Thyroid gland (tissue), 4 donors: ENCODE measurements around the gene SKP1. TPM values are rescaled to one million over a fixed set of nuclear protein-coding genes. Genes with fewer than 3 reads are reported as not detected.

Experiments used
- DNase-seq, 2 donors: peaks; one replicate each; pipeline ENCODE4 v3.0.0-alpha.2; 2019
- H3K27ac ChIP-seq, 3 donors: fragments of 200-600 bp; sonication (generic); 1 replicate in 2 of 3; 2 replicates in 1 of 3; pipeline ENCODE4 v1.5.1; 2016 to 2019; ENCODE audit warnings: mild to moderate bottlenecking in 1 of 3, moderate library complexity in 1 of 3
- H3K27me3 ChIP-seq: fragments of 200-600 bp; sonication (generic); one replicate; pipeline ENCODE4 v1.5.1; 2019
- H3K36me3 ChIP-seq, 2 donors: fragments of 200-600 bp; sonication (generic); one replicate each; pipeline ENCODE4 v1.5.1; 2016 to 2019
- H3K4me1 ChIP-seq, 2 donors: fragments of 200-600 bp; sonication (generic); one replicate each; pipeline ENCODE4 v1.5.1; 2017 to 2019
- H3K4me3 ChIP-seq, 3 donors: fragments of 200-600 bp; sonication (generic); replicated peaks in 1 of 3; 1 replicate in 2 of 3; 2 replicates in 1 of 3; pipeline ENCODE4 v1.5.1; 2016; ENCODE audit warnings: mild to moderate bottlenecking in 1 of 3
- H3K9me3 ChIP-seq: fragments of 200-600 bp; sonication (generic); one replicate; pipeline ENCODE4 v1.5.1; 2017
- POLR2A ChIP-seq, 2 donors: fragments of 450-650 bp; IDR thresholded peaks; one replicate each; pipeline ENCODE4 v1.6.1; 2017; ENCODE audit warnings: antibody characterized with exemption in 2 of 2, mild to moderate bottlenecking in 2 of 2, moderate library complexity in 1 of 2
- WGBS, 2 donors: methylation state at CpG; one replicate each; pipeline ENCODE4 v1.1.5; 2017; 5-methylcytosine and 5-hydroxymethylcytosine counted together
- intact Hi-C: fragments of 100-400 bp; cut with DNase I; formaldehyde crosslinking; loops from one replicate; pipeline ENCODE4 v1.15.1; 2023
- total RNA-seq, 4 donors: library from RNA; depleted of rRNA; stranded (reverse); fragments of >200 nt; gene quantifications; one replicate each; pipeline ENCODE4 v1.2.3, GENCODE V29; 2016
- TF ChIP-seq, protein P1 (sequence below), 6 experiments: fragments of 200-600 bp in 3 of 6; fragments of 450-650 bp in 3 of 6; sonication (generic) in 3 of 6; IDR thresholded peaks; one replicate each; pipeline ENCODE4 v1.5.1; 2016 to 2019; ENCODE audit warnings: antibody characterized with exemption in 6 of 6, mild to moderate bottlenecking in 2 of 6, inconsistent platforms in 1 of 6, moderate library complexity in 1 of 6

SKP1 gene
- total RNA-seq, 4 donors from 2014 or later, result 234 to 418 (median 346) TPM

GRCh38 chr5:134114886-134115805, 61.6 kb downstream of the SKP1 start:
- intact Hi-C loops, result no loop called here
- TF ChIP-seq, protein P1, sequence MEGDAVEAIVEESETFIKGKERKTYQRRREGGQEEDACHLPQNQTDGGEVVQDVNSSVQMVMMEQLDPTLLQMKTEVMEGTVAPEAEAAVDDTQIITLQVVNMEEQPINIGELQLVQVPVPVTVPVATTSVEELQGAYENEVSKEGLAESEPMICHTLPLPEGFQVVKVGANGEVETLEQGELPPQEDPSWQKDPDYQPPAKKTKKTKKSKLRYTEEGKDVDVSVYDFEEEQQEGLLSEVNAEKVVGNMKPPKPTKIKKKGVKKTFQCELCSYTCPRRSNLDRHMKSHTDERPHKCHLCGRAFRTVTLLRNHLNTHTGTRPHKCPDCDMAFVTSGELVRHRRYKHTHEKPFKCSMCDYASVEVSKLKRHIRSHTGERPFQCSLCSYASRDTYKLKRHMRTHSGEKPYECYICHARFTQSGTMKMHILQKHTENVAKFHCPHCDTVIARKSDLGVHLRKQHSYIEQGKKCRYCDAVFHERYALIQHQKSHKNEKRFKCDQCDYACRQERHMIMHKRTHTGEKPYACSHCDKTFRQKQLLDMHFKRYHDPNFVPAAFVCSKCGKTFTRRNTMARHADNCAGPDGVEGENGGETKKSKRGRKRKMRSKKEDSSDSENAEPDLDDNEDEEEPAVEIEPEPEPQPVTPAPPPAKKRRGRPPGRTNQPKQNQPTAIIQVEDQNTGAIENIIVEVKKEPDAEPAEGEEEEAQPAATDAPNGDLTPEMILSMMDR (IDR thresholded peaks at IDR 0.05), result no peak
- TF ChIP-seq POLR2A (IDR thresholded peaks at IDR 0.05), result no peak
- Histone ChIP-seq H3K27ac (peak overlapping the region in 2 of 3 donors; percentile 18 to 47), H3K4me1 (peaks cover 30 to 42% of the 10 kb centered on the region in 2 donors), H3K27me3 (no peaks in the 10 kb centered on the region), H3K9me3 (no peaks in the 10 kb centered on the region), H3K4me3 (peak overlapping the region in 1 of 3 donors; percentile 47), H3K36me3 (no peaks in the 10 kb centered on the region)
- DNase-seq, result peak; percentile 43 to 51
- 23 to 25% methylated on average over 4 to 14 of the region's 110 CpGs for WGBS, 2 donors

DNA sequence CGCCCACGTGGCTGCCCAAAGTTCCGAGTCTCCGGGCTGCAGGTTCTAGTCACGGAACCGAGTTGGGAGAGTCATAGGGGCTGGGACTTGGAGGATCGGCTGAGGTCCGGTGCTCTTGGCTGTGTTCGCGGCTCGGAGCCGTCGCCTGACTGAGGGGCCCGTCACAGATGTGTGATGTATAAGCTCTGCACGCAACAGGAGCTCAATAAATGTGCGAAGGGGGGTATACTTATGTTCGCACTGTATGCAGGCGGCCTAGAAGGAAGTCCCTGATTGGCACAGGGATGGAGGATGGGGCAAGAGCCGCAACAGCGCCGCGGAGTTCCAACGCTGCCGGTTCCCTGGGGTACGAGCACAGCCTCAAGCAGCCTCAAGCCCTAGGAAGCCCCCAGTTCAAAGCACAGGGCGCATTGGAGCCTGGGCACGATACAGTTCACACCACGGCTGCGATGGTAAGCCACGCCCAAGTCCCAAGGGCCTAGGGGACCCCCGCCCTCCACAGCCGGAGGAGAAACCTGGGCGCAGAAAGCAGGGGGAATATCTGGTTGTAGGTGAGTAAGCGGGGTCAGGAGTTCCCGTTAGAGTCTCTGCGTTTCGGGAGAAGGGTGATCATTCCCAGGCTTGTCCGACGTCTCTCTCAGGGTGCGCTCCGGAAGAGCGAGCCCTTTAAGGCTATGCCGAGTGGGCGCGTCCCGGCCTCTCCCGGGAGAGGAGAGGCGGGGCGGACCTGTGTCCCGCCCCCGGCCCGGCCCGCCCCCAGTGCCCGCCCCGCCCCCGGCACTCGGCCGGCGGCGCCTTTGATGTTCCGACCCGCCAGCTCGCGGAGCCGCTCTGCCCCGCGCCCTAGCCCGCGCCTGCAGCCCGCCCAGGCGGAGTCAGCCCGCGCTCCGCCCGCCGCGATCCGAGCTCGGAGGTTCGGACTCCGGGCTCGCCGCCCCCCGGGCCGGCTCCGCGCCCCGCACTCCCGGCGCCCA, 62.6 kb downstream of the SKP1 start, which contains the start of gene TCF7:
Gene TCF7, plus strand, starts transcription at position 780 of the 974 bp plus-strand sequence. CDS start 226 bp downstream, outside the sequence.
- Histone ChIP-seq H3K27me3 (no peaks in the 10 kb centered on the region), H3K4me1 (peaks cover 30 to 42% of the 10 kb centered on the region in 2 donors), H3K4me3 (peak within 1 kb of the TSS in 2 of 3 donors; percentile 47 to 50), H3K36me3 (no peaks in the 10 kb centered on the region), H3K27ac (peak within 1 kb of the TSS; percentile 18 to 85 (median 66)), H3K9me3 (no peaks in the 10 kb centered on the region)
- intact Hi-C loops, result no loop called here
- WGBS, 2 donors, result 13 to 20% methylated on average over 16 to 25 of the region's 90 CpGs
- peak; percentile 74 to 80 for DNase-seq
- TF ChIP-seq POLR2A (IDR thresholded peaks at IDR 0.05), result peak; percentile 44 to 87
- TF ChIP-seq, protein P1 (IDR thresholded peaks at IDR 0.05), result no peak

GRCh38 chr5:134113363-134113889, 63.3 kb downstream of the SKP1 start:
- Histone ChIP-seq H3K4me1 (peaks cover 30 to 42% of the 10 kb centered on the region in 2 donors), H3K27me3 (no peaks in the 10 kb centered on the region), H3K4me3 (peak overlapping the region in 1 of 3 donors; percentile 47), H3K27ac (peak overlapping the region; percentile 66 to 85 (median 85)), H3K9me3 (no peaks in the 10 kb centered on the region), H3K36me3 (no peaks in the 10 kb centered on the region)
- no peak for TF ChIP-seq POLR2A (IDR thresholded peaks at IDR 0.05)
- TF ChIP-seq, protein P1 (IDR thresholded peaks at IDR 0.05), result no peak
- WGBS, 2 donors, result 0 to 34% methylated on average over 4 to 13 of the region's 30 CpGs
- peak; percentile 64 for DNase-seq
- intact Hi-C loops, result no loop called here

- H3K4me1 ChIP-seq, result peaks cover 30 to 40% of the 10 kb centered on the region in 2 donors
- H3K9me3 ChIP-seq, result no peaks in the 10 kb centered on the region
- no peaks in the 10 kb centered on the region for H3K27me3 ChIP-seq
- DNase-seq, result peak; percentile 76 to 81
- no peaks in the 10 kb centered on the region for H3K36me3 ChIP-seq
- H3K27ac ChIP-seq, result peak overlapping the region; percentile 83 to 85 (median 85)
- WGBS, 2 donors, result 30 to 56% methylated on average over 7 to 9 of the region's 18 CpGs
- intact Hi-C loops, result no loop called here
- H3K4me3 ChIP-seq, result no peak overlapping the region
- peak in 1 of 2 donors; percentile 45 for TF ChIP-seq POLR2A (IDR thresholded peaks at IDR 0.05)
- TF ChIP-seq, protein P1 (IDR thresholded peaks at IDR 0.05), result no peak
Observed at GRCh38 chr5:134112726-134113362, 63.9 kb downstream of the SKP1 start.
